Measurements from ENCODE around the gene TAF1C.

GRCh38 chr16:84224554-84224953 is 37.7 kb upstream of the TAF1C start:
- no peak for TF ChIP-seq NFE2L2 (IDR thresholded peaks at IDR 0.05; ENCODE audit: low read depth, low read length)
- TF ChIP-seq RAD21 (IDR thresholded peaks at IDR 0.05; ENCODE audit: low read length): no peak
- TF ChIP-seq CTCF (conservative IDR thresholded peaks at IDR 0.05; ENCODE audit: low read depth, low read length): no peak
- no peak for TF ChIP-seq USF2 (IDR thresholded peaks at IDR 0.05; ENCODE audit: low read depth, low read length)
- TF ChIP-seq POLR2A (IDR thresholded peaks at IDR 0.05; ENCODE audit: low read depth, low read length): no peak
